GM18907 (cell line): ENCODE results near the gene RGS14.
"Not testable (repeated sequence)": the region's sequence is repeated elsewhere in the genome, so short reads cannot be mapped to it uniquely, and the experiment has no call there.

Source experiments
- ATAC-seq: cut with Tn5 transposase; IDR thresholded peaks from one replicate; pipeline ENCODE4 v1.9.1; 2021; ENCODE audit warnings: mild to moderate bottlenecking, moderate library complexity; ENCODE audit not compliant: unreplicated experiment

RGS14 gene

GRCh38 chr5:177344891-177345290, 12.8 kb upstream of the RGS14 start:
- ATAC-seq, result no peak

- ATAC-seq, result no peak
Measured at GRCh38 chr5:177346820-177347219, 10.9 kb upstream of the RGS14 start.

- no peak for ATAC-seq
Measured at GRCh38 chr5:177347699-177348098, 10.0 kb upstream of the RGS14 start.

- ATAC-seq, result no peak
Measured at GRCh38 chr5:177349362-177349647, 8.4 kb upstream of the RGS14 start.

GRCh38 chr5:177349762-177350161, 8.0 kb upstream of the RGS14 start:
- ATAC-seq, result no peak

- peak; percentile 26 for ATAC-seq
Measured at GRCh38 chr5:177350776-177351391, 6.8 kb upstream of the RGS14 start.

GRCh38 chr5:177351392-177352329, 6.1 kb upstream of the RGS14 start, which contains the start of gene LMAN2:
Gene LMAN2 (minus strand): TSS chr5:177351668. CDS start chr5:177351647, 21 bp downstream.
- ATAC-seq, result peak; percentile 92

- ATAC-seq, result no peak
Measured at GRCh38 chr5:177353093-177353492, 4.6 kb upstream of the RGS14 start.

GRCh38 chr5:177354256-177354655, 3.5 kb upstream of the RGS14 start:
- no peak for ATAC-seq

- ATAC-seq, result no peak
Measured at GRCh38 chr5:177354711-177355110, 3.0 kb upstream of the RGS14 start.

GRCh38 chr5:177355162-177355867, 2.4 kb upstream of the RGS14 start:
- ATAC-seq, result no peak

GRCh38 chr5:177355868-177356168, 1.9 kb upstream of the RGS14 start:
- ATAC-seq, result no peak

GRCh38 chr5:177356746-177357145, 978 bp upstream of the RGS14 start:
- no peak for ATAC-seq

GRCh38 chr5:177357146-177357458, 622 bp upstream of the RGS14 start:
- ATAC-seq, result peak; percentile 1

- ATAC-seq, result peak; percentile 6
Measured at GRCh38 chr5:177358370-177358819, 671 bp downstream of the RGS14 start.

GRCh38 chr5:177359451-177359851, 1.7 kb downstream of the RGS14 start:
- ATAC-seq, result no peak

- ATAC-seq, result no peak
Measured at GRCh38 chr5:177359860-177360259, 2.1 kb downstream of the RGS14 start.

GRCh38 chr5:177360740-177361139, 3.0 kb downstream of the RGS14 start:
- not testable (repeated sequence) for ATAC-seq

- ATAC-seq, result no peak
Measured at GRCh38 chr5:177361418-177362291, 3.9 kb downstream of the RGS14 start.

GRCh38 chr5:177362292-177362609, 4.5 kb downstream of the RGS14 start:
- no peak for ATAC-seq
